Endothelial cell of umbilical vein (primary cell): ENCODE data around the gene C5AR1. TPM values are rescaled to one million over a fixed set of nuclear protein-coding genes. Genes with fewer than 3 reads are reported as not detected.
A peak's percentile ranks its signal among the peaks of the same experiment; 100 is the strongest.

Experiments
- BruUV-seq: library from RNA; stranded (reverse); fragments of 400-500 nt; replicated peaks from 2 replicates; lab custom pipeline; 2021; lab: Mats Ljungman, UMichigan
- CTCF ChIA-PET: fragments of 300-600, 350-600 bp; sonication (Branson Sonifier 250); formaldehyde crosslinking; loops from one replicate; lab custom pipeline; 2021; ENCODE audit warnings: antibody characterized with exemption, inconsistent platforms; lab: Charles Lee
- POLR2A ChIA-PET: fragments of 300-600, 350-600 bp; sonication (Branson Sonifier 250); formaldehyde crosslinking; loops from one replicate; lab custom pipeline; 2021; ENCODE audit warnings: antibody characterized with exemption, inconsistent platforms; lab: Charles Lee
- DNase-seq: peaks from one replicate; pipeline ENCODE4 v3.0.0-alpha.2; 2011; ENCODE audit warnings: low read depth, low spot score
- FAIRE-seq: peaks from 2 replicates; lab custom pipeline; 2011; peaks lifted over from hg19 to GRCh38; lab: Jason Lieb, UNC
- H2AFZ ChIP-seq: 2 replicates; pipeline ENCODE4 v1.6.0; 2012; ENCODE audit warnings: low read depth, low read length, control low read depth, inconsistent platforms
- H3K27ac ChIP-seq: 2 replicates; pipeline ENCODE4 v1.5.1; 2011; ENCODE audit warnings: low read depth, mild to moderate bottlenecking, control low read depth, low read length, moderate library complexity; ENCODE audit not compliant: insufficient read depth
- H3K27me3 ChIP-seq, 2 experiments: 2 replicates each; pipeline versions ENCODE4 v1.6.0 to v1.6.1; 2011; ENCODE audit warnings: low read length in 2 of 2, mixed read lengths in 1 of 2; ENCODE audit not compliant: control insufficient read depth in 2 of 2, insufficient read depth in 2 of 2
- H3K36me3 ChIP-seq, 2 experiments: 2 replicates in 1 of 2; 3 replicates in 1 of 2; pipeline ENCODE4 v1.5.1; 2011; ENCODE audit warnings: low read length in 2 of 2, mild to moderate bottlenecking in 1 of 2, moderate library complexity in 1 of 2; ENCODE audit not compliant: control insufficient read depth in 2 of 2, insufficient read depth in 2 of 2; ENCODE audit errors: extremely low read depth in 1 of 2
- H3K4me1 ChIP-seq: 3 replicates; pipeline ENCODE4 v1.5.1; 2011; ENCODE audit warnings: mild to moderate bottlenecking, low read length; ENCODE audit not compliant: control insufficient read depth, insufficient read depth; ENCODE audit errors: extremely low read depth
- H3K4me2 ChIP-seq: 2 replicates; pipeline ENCODE4 v1.6.1; 2011; ENCODE audit warnings: low read length, control low read depth, mixed read lengths; ENCODE audit not compliant: insufficient read depth
- H3K4me3 ChIP-seq, 3 experiments: fragments of 200-600 bp in 1 of 3; sonication (generic), shearing (Covaris generic) in 1 of 3; replicated peaks in 1 of 3; 2 replicates each; pipeline ENCODE4 v1.5.1; 2011 to 2016; ENCODE audit warnings: control low read depth in 3 of 3, low read length in 3 of 3, mild to moderate bottlenecking in 2 of 3, inconsistent platforms in 1 of 3, low read depth in 1 of 3, moderate library complexity in 1 of 3; ENCODE audit not compliant: insufficient read depth in 1 of 3
- H3K79me2 ChIP-seq: 2 replicates; pipeline ENCODE4 v1.6.0; 2012; ENCODE audit warnings: low read length, inconsistent platforms; ENCODE audit not compliant: control insufficient read depth, insufficient read depth
- H3K9ac ChIP-seq: replicated peaks from 2 replicates; pipeline ENCODE3; 2011; ENCODE audit warnings: low read length, control low read depth; ENCODE audit not compliant: insufficient read depth; ENCODE audit errors: extremely low read depth
- H3K9me1 ChIP-seq: replicated peaks from 3 replicates; pipeline ENCODE4 v1.6.0; 2011; ENCODE audit warnings: mild to moderate bottlenecking, low read length; ENCODE audit not compliant: control insufficient read depth, insufficient read depth; ENCODE audit errors: extremely low read depth
- H3K9me3 ChIP-seq: replicated peaks from 2 replicates; pipeline ENCODE4 v1.5.1; 2012; ENCODE audit warnings: low read length, inconsistent platforms; ENCODE audit not compliant: control insufficient read depth, insufficient read depth
- H4K20me1 ChIP-seq: replicated peaks from 2 replicates; pipeline ENCODE3; 2011; ENCODE audit warnings: mild to moderate bottlenecking, low read length; ENCODE audit not compliant: control insufficient read depth, insufficient read depth; ENCODE audit errors: extremely low read depth
- CTCF ChIP-seq, 2 donors: IDR thresholded peaks; 1 replicate in 1 of 2; 2 replicates in 1 of 2; pipeline ENCODE4 v1.5.1; 2011; ENCODE audit warnings: low read length in 2 of 2, mild to moderate bottlenecking in 2 of 2, moderate library complexity in 2 of 2, control low read depth in 1 of 2, inconsistent platforms in 1 of 2, low read depth in 1 of 2; ENCODE audit not compliant: insufficient read depth in 1 of 2; ENCODE audit errors: extremely low read depth in 1 of 2
- EZH2 ChIP-seq: IDR thresholded peaks from 2 replicates; pipeline ENCODE4 v1.6.1; 2012; ENCODE audit warnings: borderline replicate concordance, low read depth, mild to moderate bottlenecking, moderate library complexity, low read length, inconsistent platforms; ENCODE audit not compliant: severe bottlenecking
- FOS ChIP-seq: IDR thresholded peaks from 2 replicates; pipeline ENCODE4 v1.6.1; 2011; ENCODE audit warnings: mild to moderate bottlenecking, low read length, moderate library complexity, borderline replicate concordance; ENCODE audit not compliant: insufficient read depth
- GATA2 ChIP-seq: IDR thresholded peaks from 2 replicates; pipeline ENCODE4 v1.7.0; 2011; ENCODE audit warnings: low read depth, mild to moderate bottlenecking, moderate library complexity, mixed read lengths, low read length; ENCODE audit not compliant: insufficient read length, insufficient read depth
- JUN ChIP-seq: IDR thresholded peaks from 2 replicates; pipeline ENCODE4 v1.6.1; 2011; ENCODE audit warnings: borderline replicate concordance, low read depth; ENCODE audit not compliant: insufficient read length, insufficient read depth
- MAX ChIP-seq: IDR thresholded peaks from 2 replicates; pipeline ENCODE4 v1.6.1; 2011; ENCODE audit not compliant: insufficient read depth, insufficient read length
- MYC ChIP-seq: IDR thresholded peaks from one replicate; pipeline ENCODE4 v1.6.1; 2011; ENCODE audit warnings: mild to moderate bottlenecking, low read depth, low read length
- POLR2A ChIP-seq: IDR thresholded peaks from 2 replicates; pipeline ENCODE4 v1.6.1; 2012; ENCODE audit warnings: low read depth, mild to moderate bottlenecking, control low read depth, low read length
- POLR2AphosphoS5 ChIP-seq: IDR thresholded peaks from 2 replicates; pipeline ENCODE4 v1.6.1; 2012; ENCODE audit warnings: low read depth, mild to moderate bottlenecking, control low read depth, low read length, moderate library complexity; ENCODE audit not compliant: insufficient read depth
- dilution Hi-C: fragments of 300-500 bp; cut with MboI; formaldehyde crosslinking; loops from one replicate; pipeline ENCODE4 v1.15.0; 2019; ENCODE audit warnings: low sequenced_read_pairs; ENCODE audit not compliant: extremely low pct_ligation_motif_present
- intact Hi-C: fragments of 100-400 bp; cut with micrococcal nuclease; formaldehyde crosslinking; loops from one replicate; pipeline ENCODE4 v1.10.0; 2022
- polyA plus RNA-seq, 4 experiments: library from polyadenylated mRNA; depleted of rRNA in 3 of 4; stranded (reverse) in 3 of 4; unstranded in 1 of 4; fragments of >200 nt; gene quantifications; 2 replicates each; pipeline versions ENCODE4 v1.2.1 to v1.2.3, GENCODE V29; 2011 to 2012; ENCODE audit warnings: missing spikeins in 1 of 4
- total RNA-seq: library from RNA; stranded (reverse); gene quantifications from 2 replicates; pipeline ENCODE4 v1.2.3, GENCODE V29; 2021

Gene C5AR1
- total and polyA plus RNA-seq, 2 donors (not counting 3 experiments of a cell fraction or from before 2014, with no cell fraction given): 0.11 to 0.49 TPM

DNA sequence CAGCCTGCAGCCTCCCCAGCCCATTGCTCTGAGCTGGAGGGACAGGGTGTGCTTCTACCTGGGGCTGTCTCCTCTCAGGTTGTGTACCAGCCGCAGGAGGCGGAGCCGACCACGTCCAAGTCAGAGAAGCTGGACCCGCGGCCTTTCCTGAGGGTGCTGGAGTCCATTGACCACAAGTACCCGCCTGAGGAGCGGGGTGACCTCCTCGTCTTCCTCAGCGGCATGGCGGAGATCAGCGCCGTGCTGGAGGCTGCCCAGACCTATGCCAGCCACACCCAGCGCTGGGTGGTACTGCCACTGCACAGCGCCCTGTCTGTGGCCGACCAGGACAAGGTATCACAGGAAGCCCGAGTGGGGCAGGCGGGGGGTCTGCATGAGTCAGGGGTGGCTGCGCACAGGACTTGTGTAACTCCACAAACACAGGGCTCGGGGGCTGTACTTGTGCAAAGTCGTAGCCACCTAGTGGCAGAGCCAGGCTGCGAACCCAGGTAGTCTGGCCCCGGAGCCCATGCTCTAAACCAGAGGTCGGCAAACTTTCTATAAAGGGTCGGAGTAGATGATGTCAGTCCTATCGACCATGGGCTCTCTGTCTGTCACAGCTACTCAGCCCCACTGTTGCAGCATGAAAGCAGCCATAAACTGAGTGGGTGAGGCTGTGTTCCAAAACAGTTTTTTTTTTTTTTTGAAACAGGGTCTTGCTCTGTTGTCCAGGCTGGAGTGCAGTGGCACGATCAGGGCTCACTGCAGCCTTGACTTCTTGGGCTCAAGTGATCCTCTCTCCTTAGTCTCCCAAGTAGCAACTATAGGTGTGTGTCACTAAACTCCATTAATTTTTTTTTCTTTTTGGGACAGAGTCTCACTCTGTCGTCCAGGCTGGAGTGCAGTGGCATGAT lies 48.4 kb downstream of the C5AR1 start:
- no peaks in the 10 kb centered on the region for H3K4me1 ChIP-seq
- ChIA-PET POLR2A (no interaction called here), CTCF (interaction anchor here (1.3 to 1.7 kb wide), 2 partner anchors 9 kb away, joined by 4 to 10 read pairs; partner anchors contain the start of gene DHX34)
- H3K79me2 ChIP-seq: peaks cover 12% of the 10 kb centered on the region
- H4K20me1 ChIP-seq: no peaks in the 10 kb centered on the region
- no peak for DNase-seq
- dilution Hi-C loops (no loop called here), intact Hi-C loops (no loop called here)
- peaks cover 17 to 45% of the 10 kb centered on the region in 2 experiments for H3K36me3 ChIP-seq
- no peak overlapping the region for H3K9ac ChIP-seq
- no peak overlapping the region for H3K27ac ChIP-seq
- no peaks in the 10 kb centered on the region for H3K9me1 ChIP-seq
- FAIRE-seq: no peak
- no peaks in the 10 kb centered on the region for H3K27me3 ChIP-seq
- TF ChIP-seq CTCF (IDR thresholded peaks at IDR 0.05; ENCODE audit: extremely low read depth in 1 of 2, insufficient read depth in 1 of 2, low read depth in 1 of 2, low read length in 2 of 2): peak in 1 of 2 donors; percentile 29
- no peak for TF ChIP-seq EZH2
- no peak overlapping the region for H3K4me2 ChIP-seq
- no peaks in the 10 kb centered on the region for H3K9me3 ChIP-seq
- H3K4me3 ChIP-seq: no peak overlapping the region
- H2AFZ ChIP-seq: no peak overlapping the region
- no TSS peak for BruUV-seq

GRCh38 chr19:47358936-47359335 lies 49.3 kb downstream of the C5AR1 start:
- Histone ChIP-seq H3K27me3 (no peaks in the 10 kb centered on the region), H2AFZ (no peak overlapping the region), H3K79me2 (peaks cover 9% of the 10 kb centered on the region), H3K4me2 (no peak overlapping the region), H4K20me1 (no peaks in the 10 kb centered on the region), H3K9me1 (no peaks in the 10 kb centered on the region), H3K4me1 (peaks cover 8% of the 10 kb centered on the region), H3K36me3 (peaks cover 17 to 37% of the 10 kb centered on the region in 2 experiments), H3K9me3 (no peaks in the 10 kb centered on the region), H3K4me3 (no peak overlapping the region), H3K9ac (no peak overlapping the region), H3K27ac (no peak overlapping the region)
- CTCF ChIA-PET: interaction anchor here (1.3 kb wide), 1 partner anchor 10 kb away, joined by 4 read pairs; the partner anchor contains the start of gene DHX34
- no peak for DNase-seq
- no peak for FAIRE-seq
- POLR2A ChIA-PET: no interaction called here
- no peak for TF ChIP-seq EZH2
- no peak for TF ChIP-seq POLR2A
- TF ChIP-seq CTCF (IDR thresholded peaks at IDR 0.05; ENCODE audit: extremely low read depth in 1 of 2, insufficient read depth in 1 of 2, low read depth in 1 of 2, low read length in 2 of 2): no peak
- TF ChIP-seq JUN: no peak
- no peak for TF ChIP-seq MAX
- TF ChIP-seq GATA2: no peak
- no peak for TF ChIP-seq FOS
- TF ChIP-seq POLR2AphosphoS5: no peak
- no peak for TF ChIP-seq MYC
- BruUV-seq: no TSS peak
- dilution Hi-C loops: no loop called here
- intact Hi-C loops: no loop called here
